Natural killer cell (primary cell): Measurements from ENCODE around the gene AFAP1. TPM values are rescaled to one million over a fixed set of nuclear protein-coding genes. Genes with fewer than 3 reads are reported as not detected.

ENCODE experiments used
- ATAC-seq, 3 donors: fragments of 150-1000 bp in 2 of 3; fragments of 200-7000 bp in 1 of 3; cut with Tn5 transposase; 1 replicate in 1 of 3; 2 replicates in 2 of 3; pipeline ENCODE4 v1.10.0; 2021; ENCODE audit warnings: mild to moderate bottlenecking in 2 of 3, moderate library complexity in 2 of 3
- DNase-seq, 2 donors: peaks; one replicate each; pipeline versions ENCODE4 v3.0.0 to v3.0.0-alpha.2; 2013 to 2021; ENCODE audit warnings: mixed read lengths in 1 of 2
- H3K27ac ChIP-seq: one replicate; pipeline ENCODE4 v1.5.1; 2013; ENCODE audit warnings: mild to moderate bottlenecking, low read length
- H3K27me3 ChIP-seq: one replicate; pipeline ENCODE4 v1.6.1; 2013; ENCODE audit warnings: low read length; ENCODE audit not compliant: control insufficient read depth, insufficient read depth
- H3K36me3 ChIP-seq: one replicate; pipeline ENCODE4 v1.6.1; 2013; ENCODE audit warnings: low read length; ENCODE audit not compliant: control insufficient read depth, insufficient read depth
- H3K4me1 ChIP-seq: one replicate; pipeline ENCODE4 v1.6.1; 2013; ENCODE audit warnings: low read length; ENCODE audit not compliant: control insufficient read depth, insufficient read depth
- H3K4me3 ChIP-seq: one replicate; pipeline ENCODE4 v1.5.1; 2013; ENCODE audit warnings: low read length
- H3K9me3 ChIP-seq: one replicate; pipeline ENCODE4 v1.6.1; 2013; ENCODE audit warnings: low read length; ENCODE audit not compliant: control insufficient read depth, insufficient read depth
- H3K27ac Mint-ChIP-seq, 2 donors: one replicate each; pipeline ENCODE4 v1.8.0; 2022; ENCODE audit warnings: mild to moderate bottlenecking in 2 of 2, mixed read lengths in 2 of 2, moderate library complexity in 1 of 2
- H3K27me3 Mint-ChIP-seq, 2 donors: one replicate each; pipeline ENCODE4 v1.8.0; 2022; ENCODE audit warnings: low read depth in 2 of 2, mixed read lengths in 2 of 2
- H3K36me3 Mint-ChIP-seq: one replicate; pipeline ENCODE4 v1.8.0; 2022; ENCODE audit warnings: mixed read lengths
- H3K4me1 Mint-ChIP-seq, 2 donors: one replicate each; pipeline ENCODE4 v1.8.0; 2022; ENCODE audit warnings: mixed read lengths in 2 of 2
- H3K4me3 Mint-ChIP-seq: one replicate; pipeline ENCODE4 v1.8.0; 2022; ENCODE audit warnings: mild to moderate bottlenecking, moderate library complexity, mixed read lengths
- H3K9me3 Mint-ChIP-seq, 2 donors: one replicate each; pipeline ENCODE4 v1.8.0; 2022; ENCODE audit warnings: mixed read lengths in 2 of 2
- CTCF ChIP-seq: fragments of 200-600 bp; IDR thresholded peaks from one replicate; pipeline ENCODE4 v1.8.0; 2022; ENCODE audit warnings: antibody characterized with exemption
- WGBS: methylation state at CpG from one replicate; pipeline ENCODE4 v1.1.7; 2013; ENCODE audit warnings: missing lambda C conversion rate; ENCODE audit not compliant: insufficient coverage; 5-methylcytosine and 5-hydroxymethylcytosine counted together
- intact Hi-C: fragments of 100-400 bp; cut with micrococcal nuclease; formaldehyde crosslinking; loops from one replicate; pipeline ENCODE4 v1.14.2; 2022
- total RNA-seq, 4 donors: library from RNA; stranded (reverse); fragments of 120-200 nt in 1 of 4; gene quantifications; one replicate each; pipeline versions ENCODE4 v1.2.3 to v1.2.4, GENCODE V29; 2013 to 2022

The AFAP1 gene
- total RNA-seq, 3 donors from 2014 or later (not counting 1 experiment from before 2014, with no cell fraction given) = 4.9 to 12.5 (median 9.5) TPM

- H3K9me3 Mint-ChIP-seq = no peaks in the 10 kb centered on the region
- no peak overlapping the region for H3K27ac ChIP-seq
- intact Hi-C loops = no loop called here
- H3K4me3 ChIP-seq = no peak overlapping the region
- DNase-seq = no peak
- no peak for ATAC-seq
- H3K4me3 Mint-ChIP-seq = peak overlapping the region; percentile 73
- no peaks in the 10 kb centered on the region for H3K9me3 ChIP-seq
- H3K36me3 ChIP-seq = no peaks in the 10 kb centered on the region
- peaks cover 20% of the 10 kb centered on the region for H3K4me1 ChIP-seq
- H3K27me3 ChIP-seq = no peaks in the 10 kb centered on the region
- WGBS = 96% methylated on average over 10 of the region's 11 CpGs
- H3K27ac Mint-ChIP-seq = peak overlapping the region; percentile 72 to 79
- no peak for TF ChIP-seq CTCF
- H3K4me1 Mint-ChIP-seq = peaks cover 31 to 35% of the 10 kb centered on the region in 2 donors
- no peaks in the 10 kb centered on the region for H3K36me3 Mint-ChIP-seq
- H3K27me3 Mint-ChIP-seq = peaks cover 0 to 36% of the 10 kb centered on the region in 2 donors
Observed at GRCh38 chr4:7827566-7827965, 112.1 kb downstream of the AFAP1 start.

GRCh38 chr4:7826909-7827306 is 112.8 kb downstream of the AFAP1 start:
- no peaks in the 10 kb centered on the region for H3K9me3 Mint-ChIP-seq
- TF ChIP-seq CTCF = no peak
- WGBS = 85% methylated on average over 11 of the region's 11 CpGs
- H3K4me3 Mint-ChIP-seq = peak overlapping the region; percentile 0
- H3K27ac Mint-ChIP-seq = peak overlapping the region in 1 of 2 donors; percentile 79
- H3K27me3 Mint-ChIP-seq = peaks cover 0 to 36% of the 10 kb centered on the region in 2 donors
- no peaks in the 10 kb centered on the region for H3K9me3 ChIP-seq
- ATAC-seq (no peak), DNase-seq (no peak)
- intact Hi-C loops = no loop called here
- H3K4me1 ChIP-seq = peaks cover 20% of the 10 kb centered on the region
- no peak overlapping the region for H3K4me3 ChIP-seq
- H3K36me3 Mint-ChIP-seq = no peaks in the 10 kb centered on the region
- H3K4me1 Mint-ChIP-seq = peaks cover 31 to 35% of the 10 kb centered on the region in 2 donors
- H3K27me3 ChIP-seq = no peaks in the 10 kb centered on the region
- no peak overlapping the region for H3K27ac ChIP-seq
- no peaks in the 10 kb centered on the region for H3K36me3 ChIP-seq

GRCh38 chr4:7826176-7826908 is 113.3 kb downstream of the AFAP1 start:
- H3K36me3 ChIP-seq = no peaks in the 10 kb centered on the region
- H3K4me3 Mint-ChIP-seq = peak overlapping the region; percentile 0
- H3K27me3 Mint-ChIP-seq = peaks cover 0 to 32% of the 10 kb centered on the region in 2 donors
- H3K4me1 ChIP-seq = peaks cover 20% of the 10 kb centered on the region
- H3K4me1 Mint-ChIP-seq = peaks cover 31 to 35% of the 10 kb centered on the region in 2 donors
- no peak overlapping the region for H3K4me3 ChIP-seq
- H3K27me3 ChIP-seq = no peaks in the 10 kb centered on the region
- no peaks in the 10 kb centered on the region for H3K9me3 ChIP-seq
- H3K9me3 Mint-ChIP-seq = no peaks in the 10 kb centered on the region
- intact Hi-C loops = no loop called here
- ATAC-seq (no peak), DNase-seq (no peak)
- no peak for TF ChIP-seq CTCF
- H3K36me3 Mint-ChIP-seq = no peaks in the 10 kb centered on the region
- WGBS = 91% methylated on average over 12 of the region's 12 CpGs
- peak overlapping the region in 1 of 2 donors; percentile 52 for H3K27ac Mint-ChIP-seq
- H3K27ac ChIP-seq = no peak overlapping the region

- Mint-ChIP-seq H3K4me3 (no peak overlapping the region), H3K27ac (no peak overlapping the region), H3K36me3 (no peaks in the 10 kb centered on the region), H3K9me3 (no peaks in the 10 kb centered on the region), H3K4me1 (peaks cover 26 to 31% of the 10 kb centered on the region in 2 donors), H3K27me3 (peaks cover 2 to 28% of the 10 kb centered on the region in 2 donors)
- H3K4me1 ChIP-seq = peaks cover 20% of the 10 kb centered on the region
- 88% methylated on average over 4 of the region's 5 CpGs for WGBS
- no peak overlapping the region for H3K4me3 ChIP-seq
- no peak for ATAC-seq
- intact Hi-C loops = no loop called here
- DNase-seq = no peak
- H3K36me3 ChIP-seq = no peaks in the 10 kb centered on the region
- H3K27ac ChIP-seq = no peak overlapping the region
- TF ChIP-seq CTCF = no peak
- no peaks in the 10 kb centered on the region for H3K27me3 ChIP-seq
- no peaks in the 10 kb centered on the region for H3K9me3 ChIP-seq
Observed at GRCh38 chr4:7824218-7824617, 115.4 kb downstream of the AFAP1 start.
